MCF 10A (cell line): Measurements from ENCODE around the gene TPD52L3. TPM values are rescaled to one million over a fixed set of nuclear protein-coding genes. Genes with fewer than 3 reads are reported as not detected.

Source experiments
- Bru-seq: library from RNA; stranded (reverse); fragments of 400-500 nt; gene quantifications from one replicate; lab custom pipeline; 2021; lab: Mats Ljungman, UMichigan
- BruChase-seq, 2 experiments: library from RNA; stranded (reverse); fragments of 400-500 nt; gene quantifications; one replicate each; lab custom pipeline; 2021; lab: Mats Ljungman, UMichigan
- BruUV-seq: library from RNA; stranded (reverse); fragments of 400-500 nt; replicated peaks from 2 replicates; lab custom pipeline; 2021; lab: Mats Ljungman, UMichigan
- CTCF ChIA-PET: fragments of 300-600 bp; sonication (Branson Sonifier 250); formaldehyde crosslinking; extraction: SDS; loops from one replicate; lab custom pipeline; 2021; ENCODE audit warnings: antibody characterized with exemption, inconsistent platforms; lab: Yijun Ruan, JAX
- POLR2A ChIA-PET: fragments of 300-600, 350-650 bp; sonication (Branson Sonifier 250); formaldehyde crosslinking; extraction: SDS; loops from one replicate; lab custom pipeline; 2020; ENCODE audit warnings: antibody characterized with exemption, inconsistent platforms; lab: Yijun Ruan, JAX
- DNase-seq: peaks from one replicate; pipeline ENCODE4 v3.0.0-alpha.2; 2018; ENCODE audit not compliant: unreplicated experiment
- H3K27ac Mint-ChIP-seq: one replicate; pipeline ENCODE4 v1.8.0; 2022; ENCODE audit warnings: mild to moderate bottlenecking, low read depth, mixed read lengths; ENCODE audit not compliant: unreplicated experiment
- H3K27me3 Mint-ChIP-seq: one replicate; pipeline ENCODE4 v1.8.0; 2022; ENCODE audit warnings: mixed read lengths; ENCODE audit not compliant: insufficient read depth, unreplicated experiment
- H3K36me3 Mint-ChIP-seq: one replicate; pipeline ENCODE4 v1.8.0; 2022; ENCODE audit warnings: mild to moderate bottlenecking, moderate library complexity, mixed read lengths; ENCODE audit not compliant: insufficient read depth, unreplicated experiment
- H3K4me1 Mint-ChIP-seq: one replicate; pipeline ENCODE4 v1.8.0; 2022; ENCODE audit warnings: mixed read lengths; ENCODE audit not compliant: insufficient read depth, unreplicated experiment
- H3K4me3 Mint-ChIP-seq: one replicate; pipeline ENCODE4 v1.8.0; 2022; ENCODE audit warnings: mild to moderate bottlenecking, moderate library complexity, mixed read lengths; ENCODE audit not compliant: unreplicated experiment
- H3K9me3 Mint-ChIP-seq: one replicate; pipeline ENCODE4 v1.8.0; 2022; ENCODE audit warnings: mixed read lengths; ENCODE audit not compliant: unreplicated experiment
- CTCF ChIP-seq: fragments of 200-600 bp; IDR thresholded peaks from one replicate; pipeline ENCODE4 v1.8.0; 2022; ENCODE audit warnings: antibody characterized with exemption, mild to moderate bottlenecking; ENCODE audit not compliant: unreplicated experiment
- intact Hi-C: fragments of 100-400 bp; cut with micrococcal nuclease; formaldehyde crosslinking; loops from 2 replicates; pipeline ENCODE4 v1.14.1; 2022
- long read RNA-seq: library from polyadenylated mRNA; stranded (forward); transcript quantifications from one replicate; pipeline ENCODE4 v2.0.0, GENCODE V29; 2022
- total RNA-seq: library from RNA; stranded (reverse); gene quantifications from 2 replicates; pipeline ENCODE4 v1.2.3, GENCODE V29; 2022

Gene TPD52L3
- total RNA-seq (not detected in 2 replicates), Bru-seq, nascent RNA (not detected), BruChase-seq, experiment 1, labeled RNA remaining after a 6-hour chase (not detected), BruChase-seq, experiment 2, labeled RNA remaining after a 2-hour chase (not detected)
- long read RNA-seq: 0 reads

- H3K4me1 Mint-ChIP-seq: no peaks in the 10 kb centered on the region
- no TSS peak for BruUV-seq
- POLR2A ChIA-PET: no interaction called here
- DNase-seq: no peak
- H3K36me3 Mint-ChIP-seq: no peaks in the 10 kb centered on the region
- no peak for TF ChIP-seq CTCF
- H3K9me3 Mint-ChIP-seq: peaks cover 6% of the 10 kb centered on the region
- intact Hi-C loops: no loop called here
- H3K27ac Mint-ChIP-seq: no peak within 1 kb of the TSS
- H3K4me3 Mint-ChIP-seq: no peak within 1 kb of the TSS
- CTCF ChIA-PET: interaction anchor here (0.6 to 1.9 kb wide), 4 partner anchors 9 to 274 kb away, joined by 3 to 7 read pairs (median 5); no protein-coding TSS in a partner anchor
- H3K27me3 Mint-ChIP-seq: no peaks in the 10 kb centered on the region
These were observed at the start of gene TPD52L3 for GRCh38 chr9:6328103-6328502. Gene TPD52L3, plus strand, starts transcription at chr9:6328375. Its CDS starts 221 bp downstream, at chr9:6328596.

GRCh38 chr9:6301858-6302257 is 26.3 kb upstream of the TPD52L3 start:
- Mint-ChIP-seq H3K27me3 (no peaks in the 10 kb centered on the region), H3K4me3 (no peak overlapping the region), H3K27ac (no peak overlapping the region), H3K4me1 (no peaks in the 10 kb centered on the region), H3K9me3 (no peaks in the 10 kb centered on the region), H3K36me3 (no peaks in the 10 kb centered on the region)
- BruUV-seq: no TSS peak
- DNase-seq: no peak
- intact Hi-C loops: no loop called here
- no peak for TF ChIP-seq CTCF
- POLR2A ChIA-PET: interaction anchor here (0.6 to 0.9 kb wide), 2 partner anchors 30 to 401 kb away, joined by 3 read pairs; no protein-coding TSS in a partner anchor
- CTCF ChIA-PET: interaction anchor here (0.5 to 0.8 kb wide), 3 partner anchors 16 to 248 kb away, joined by 3 to 6 read pairs (median 4); no protein-coding TSS in a partner anchor

GRCh38 chr9:6302417-6302816 is 25.8 kb upstream of the TPD52L3 start:
- POLR2A ChIA-PET: no interaction called here
- H3K27me3 Mint-ChIP-seq: no peaks in the 10 kb centered on the region
- CTCF ChIA-PET: no interaction called here
- intact Hi-C loops: no loop called here
- BruUV-seq: no TSS peak
- TF ChIP-seq CTCF: no peak
- no peak overlapping the region for H3K4me3 Mint-ChIP-seq
- no peaks in the 10 kb centered on the region for H3K4me1 Mint-ChIP-seq
- H3K36me3 Mint-ChIP-seq: no peaks in the 10 kb centered on the region
- H3K9me3 Mint-ChIP-seq: no peaks in the 10 kb centered on the region
- H3K27ac Mint-ChIP-seq: no peak overlapping the region
- DNase-seq: no peak

- intact Hi-C loops: no loop called here
- Mint-ChIP-seq H3K27ac (no peak overlapping the region), H3K36me3 (no peaks in the 10 kb centered on the region), H3K4me3 (no peak overlapping the region), H3K27me3 (no peaks in the 10 kb centered on the region), H3K9me3 (no peaks in the 10 kb centered on the region), H3K4me1 (no peaks in the 10 kb centered on the region)
- ChIA-PET CTCF (interaction anchor here (0.7 to 5.9 kb wide), 5 partner anchors 252 to 473 kb away, joined by 3 to 141 read pairs (median 4); no protein-coding TSS in a partner anchor), POLR2A (no interaction called here)
- TF ChIP-seq CTCF: no peak
- BruUV-seq: no TSS peak
- no peak for DNase-seq
These were observed 23.9 kb upstream of the TPD52L3 start for GRCh38 chr9:6304232-6304631.
